WTC11 (cell line): ENCODE measurements around the gene TMEM176A. TPM values are rescaled to one million over a fixed set of nuclear protein-coding genes. Genes with fewer than 3 reads are reported as not detected.

Experiments used
- ATAC-seq: fragments of 200-7000 bp; cut with Tn5 transposase; 2 replicates; pipeline ENCODE4 v1.10.0; 2021; ENCODE audit warnings: mild to moderate bottlenecking, moderate library complexity
- CTCF ChIA-PET: fragments of 300-600 bp; sonication (Branson Sonifier 250); formaldehyde crosslinking; loops from one replicate; lab custom pipeline; 2021; ENCODE audit warnings: antibody characterized with exemption; lab: Charles Lee
- POLR2A ChIA-PET: fragments of 350-600 bp; sonication (Branson Sonifier 250); formaldehyde crosslinking; loops from one replicate; lab custom pipeline; 2021; ENCODE audit warnings: antibody characterized with exemption; lab: Charles Lee
- DNase-seq: peaks from one replicate; pipeline ENCODE4 v3.0.0; 2021; ENCODE audit warnings: low spot score
- H3K27ac Mint-ChIP-seq: 2 replicates; pipeline ENCODE4 v1.8.0; 2021; ENCODE audit warnings: mixed read lengths
- H3K27me3 Mint-ChIP-seq: 2 replicates; pipeline ENCODE4 v1.8.0; 2021; ENCODE audit warnings: low read depth, mild to moderate bottlenecking, moderate library complexity, mixed read lengths
- H3K36me3 Mint-ChIP-seq: 2 replicates; pipeline ENCODE4 v1.8.0; 2021; ENCODE audit warnings: mixed read lengths
- H3K4me1 Mint-ChIP-seq: 2 replicates; pipeline ENCODE4 v1.8.0; 2022; ENCODE audit warnings: mixed read lengths
- H3K4me3 Mint-ChIP-seq: 2 replicates; pipeline ENCODE4 v1.8.0; 2021; ENCODE audit warnings: mild to moderate bottlenecking, moderate library complexity, mixed read lengths
- H3K9me3 Mint-ChIP-seq: 2 replicates; pipeline ENCODE4 v1.8.0; 2021; ENCODE audit warnings: mixed read lengths
- ATF1 ChIP-seq: sonication (generic); formaldehyde crosslinking; IDR thresholded peaks from 2 replicates; pipeline ENCODE4 v1.8.1; 2023; ENCODE audit warnings: mild to moderate bottlenecking, moderate library complexity, missing genetic modification reagents
- CREB1 ChIP-seq: sonication (generic); formaldehyde crosslinking; IDR thresholded peaks from 2 replicates; pipeline ENCODE4 v1.8.0; 2023; ENCODE audit warnings: mild to moderate bottlenecking, missing genetic modification reagents
- CTCF ChIP-seq: fragments of 200-600 bp; IDR thresholded peaks from 2 replicates; pipeline ENCODE4 v1.8.0; 2022; ENCODE audit warnings: antibody characterized with exemption
- FOXJ3 ChIP-seq: sonication (generic); formaldehyde crosslinking; IDR thresholded peaks from 2 replicates; pipeline ENCODE4 v1.9.0; 2021; ENCODE audit warnings: missing genetic modification reagents, mild to moderate bottlenecking, borderline replicate concordance
- GTF2I ChIP-seq: fragments of 250-450 bp; sonication (Bioruptor Pico); conservative IDR thresholded peaks from 2 replicates; pipeline ENCODE4 v1.4.0; 2021; ENCODE audit warnings: mild to moderate bottlenecking
- MXD4 ChIP-seq: fragments of 250-450 bp; sonication (Bioruptor Pico); IDR thresholded peaks from 2 replicates; pipeline ENCODE4 v1.8.0; 2021; ENCODE audit warnings: mild to moderate bottlenecking, moderate library complexity, borderline replicate concordance
- RELA ChIP-seq: sonication (generic); formaldehyde crosslinking; IDR thresholded peaks from 2 replicates; pipeline ENCODE4 v1.8.1; 2022; ENCODE audit warnings: missing genetic modification reagents, mild to moderate bottlenecking, borderline replicate concordance
- USF1 ChIP-seq: sonication (generic); formaldehyde crosslinking; IDR thresholded peaks from 2 replicates; pipeline ENCODE4 v1.8.0; 2022; ENCODE audit warnings: mild to moderate bottlenecking, missing genetic modification reagents
- ZNF416 ChIP-seq: fragments of 250-450 bp; sonication (Bioruptor Pico); IDR thresholded peaks from 2 replicates; pipeline ENCODE4 v1.9.0; 2021; ENCODE audit warnings: mild to moderate bottlenecking, inconsistent platforms
- ZNF425 ChIP-seq: fragments of 250-450 bp; sonication (Bioruptor Pico); conservative IDR thresholded peaks from 2 replicates; pipeline ENCODE4 v1.9.0; 2021; ENCODE audit warnings: mild to moderate bottlenecking
- ZNF512 ChIP-seq: sonication (generic); formaldehyde crosslinking; IDR thresholded peaks from 2 replicates; pipeline ENCODE4 v1.8.1; 2022; ENCODE audit warnings: missing genetic modification reagents, borderline replicate concordance
- total RNA-seq: library from RNA; stranded (reverse); gene quantifications from 3 replicates; pipeline ENCODE4 v1.2.3, GENCODE V29; 2021
- TF ChIP-seq, protein P1 (sequence below): fragments of 250-450 bp; sonication (Bioruptor Pico); IDR thresholded peaks from 2 replicates; pipeline ENCODE4 v2.1.2; 2022; ENCODE audit warnings: mild to moderate bottlenecking, moderate library complexity
- TF ChIP-seq, protein P2 (sequence below): sonication (generic); formaldehyde crosslinking; IDR thresholded peaks from 2 replicates; pipeline ENCODE4 v1.8.1; 2022; ENCODE audit warnings: low read depth, missing genetic modification reagents, borderline replicate concordance
- TF ChIP-seq, protein P3 (sequence below): fragments of 250-450 bp; sonication (Bioruptor Pico); IDR thresholded peaks from 2 replicates; pipeline ENCODE4 v1.8.0; 2021; ENCODE audit warnings: mild to moderate bottlenecking
- TF ChIP-seq, protein P4 (sequence below): sonication (generic); formaldehyde crosslinking; IDR thresholded peaks from 2 replicates; pipeline ENCODE4 v1.8.0; 2022; ENCODE audit warnings: mild to moderate bottlenecking, missing genetic modification reagents
- TF ChIP-seq, protein P5 (sequence below): fragments of 250-450 bp; sonication (Bioruptor Pico); IDR thresholded peaks from 2 replicates; pipeline ENCODE4 v1.9.0; 2021; ENCODE audit warnings: moderate library complexity, mild to moderate bottlenecking, inconsistent platforms, borderline replicate concordance

Gene TMEM176A
- total RNA-seq, 1 experiment from 2014 or later, result 0.74 TPM

DNA sequence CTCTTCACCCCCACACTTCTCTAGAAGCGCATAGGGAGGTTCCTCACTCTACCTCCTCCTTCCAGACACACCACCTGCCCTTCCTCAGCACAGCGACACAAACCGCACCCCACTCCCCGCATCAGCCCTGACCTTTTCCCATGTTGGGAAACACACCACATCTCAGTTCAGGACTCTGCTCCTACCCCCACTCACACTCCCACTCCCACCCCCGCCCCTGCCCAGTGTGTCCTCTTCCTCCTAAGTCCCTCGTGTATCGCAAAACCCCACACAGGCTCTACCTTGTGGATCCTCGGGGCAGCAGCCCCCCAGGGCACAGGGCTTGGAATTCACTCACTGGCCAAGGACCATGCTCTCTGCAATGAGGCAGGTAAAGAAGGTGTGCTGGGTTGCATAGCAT, 47.5 kb downstream of the TMEM176A start (continued):
- TF ChIP-seq, protein P1, sequence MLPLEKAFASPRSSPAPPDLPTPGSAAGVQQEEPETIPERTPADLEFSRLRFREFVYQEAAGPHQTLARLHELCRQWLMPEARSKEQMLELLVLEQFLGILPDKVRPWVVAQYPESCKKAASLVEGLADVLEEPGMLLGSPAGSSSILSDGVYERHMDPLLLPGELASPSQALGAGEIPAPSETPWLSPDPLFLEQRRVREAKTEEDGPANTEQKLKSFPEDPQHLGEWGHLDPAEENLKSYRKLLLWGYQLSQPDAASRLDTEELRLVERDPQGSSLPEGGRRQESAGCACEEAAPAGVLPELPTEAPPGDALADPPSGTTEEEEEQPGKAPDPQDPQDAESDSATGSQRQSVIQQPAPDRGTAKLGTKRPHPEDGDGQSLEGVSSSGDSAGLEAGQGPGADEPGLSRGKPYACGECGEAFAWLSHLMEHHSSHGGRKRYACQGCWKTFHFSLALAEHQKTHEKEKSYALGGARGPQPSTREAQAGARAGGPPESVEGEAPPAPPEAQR (CRISPR knock-in tag), result no peak
- TF ChIP-seq GTF2I (no peak), FOXJ3 (CRISPR knock-in tag) (no peak), ZNF425 (CRISPR knock-in tag) (no peak), CREB1 (no peak)

GRCh38 chr7:150848561-150849115, 48.1 kb downstream of the TMEM176A start:
- DNase-seq, result no peak
- CTCF ChIA-PET, result no interaction called here
- TF ChIP-seq ATF1, result no peak
- TF ChIP-seq, protein P2, sequence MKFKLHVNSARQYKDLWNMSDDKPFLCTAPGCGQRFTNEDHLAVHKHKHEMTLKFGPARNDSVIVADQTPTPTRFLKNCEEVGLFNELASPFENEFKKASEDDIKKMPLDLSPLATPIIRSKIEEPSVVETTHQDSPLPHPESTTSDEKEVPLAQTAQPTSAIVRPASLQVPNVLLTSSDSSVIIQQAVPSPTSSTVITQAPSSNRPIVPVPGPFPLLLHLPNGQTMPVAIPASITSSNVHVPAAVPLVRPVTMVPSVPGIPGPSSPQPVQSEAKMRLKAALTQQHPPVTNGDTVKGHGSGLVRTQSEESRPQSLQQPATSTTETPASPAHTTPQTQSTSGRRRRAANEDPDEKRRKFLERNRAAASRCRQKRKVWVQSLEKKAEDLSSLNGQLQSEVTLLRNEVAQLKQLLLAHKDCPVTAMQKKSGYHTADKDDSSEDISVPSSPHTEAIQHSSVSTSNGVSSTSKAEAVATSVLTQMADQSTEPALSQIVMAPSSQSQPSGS (CRISPR knock-in tag), result no peak
- TF ChIP-seq MXD4 (CRISPR knock-in tag), result no peak
- TF ChIP-seq CTCF, result no peak
- TF ChIP-seq, protein P3, sequence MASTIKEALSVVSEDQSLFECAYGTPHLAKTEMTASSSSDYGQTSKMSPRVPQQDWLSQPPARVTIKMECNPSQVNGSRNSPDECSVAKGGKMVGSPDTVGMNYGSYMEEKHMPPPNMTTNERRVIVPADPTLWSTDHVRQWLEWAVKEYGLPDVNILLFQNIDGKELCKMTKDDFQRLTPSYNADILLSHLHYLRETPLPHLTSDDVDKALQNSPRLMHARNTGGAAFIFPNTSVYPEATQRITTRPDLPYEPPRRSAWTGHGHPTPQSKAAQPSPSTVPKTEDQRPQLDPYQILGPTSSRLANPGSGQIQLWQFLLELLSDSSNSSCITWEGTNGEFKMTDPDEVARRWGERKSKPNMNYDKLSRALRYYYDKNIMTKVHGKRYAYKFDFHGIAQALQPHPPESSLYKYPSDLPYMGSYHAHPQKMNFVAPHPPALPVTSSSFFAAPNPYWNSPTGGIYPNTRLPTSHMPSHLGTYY (CRISPR knock-in tag), result no peak
- TF ChIP-seq, protein P4, sequence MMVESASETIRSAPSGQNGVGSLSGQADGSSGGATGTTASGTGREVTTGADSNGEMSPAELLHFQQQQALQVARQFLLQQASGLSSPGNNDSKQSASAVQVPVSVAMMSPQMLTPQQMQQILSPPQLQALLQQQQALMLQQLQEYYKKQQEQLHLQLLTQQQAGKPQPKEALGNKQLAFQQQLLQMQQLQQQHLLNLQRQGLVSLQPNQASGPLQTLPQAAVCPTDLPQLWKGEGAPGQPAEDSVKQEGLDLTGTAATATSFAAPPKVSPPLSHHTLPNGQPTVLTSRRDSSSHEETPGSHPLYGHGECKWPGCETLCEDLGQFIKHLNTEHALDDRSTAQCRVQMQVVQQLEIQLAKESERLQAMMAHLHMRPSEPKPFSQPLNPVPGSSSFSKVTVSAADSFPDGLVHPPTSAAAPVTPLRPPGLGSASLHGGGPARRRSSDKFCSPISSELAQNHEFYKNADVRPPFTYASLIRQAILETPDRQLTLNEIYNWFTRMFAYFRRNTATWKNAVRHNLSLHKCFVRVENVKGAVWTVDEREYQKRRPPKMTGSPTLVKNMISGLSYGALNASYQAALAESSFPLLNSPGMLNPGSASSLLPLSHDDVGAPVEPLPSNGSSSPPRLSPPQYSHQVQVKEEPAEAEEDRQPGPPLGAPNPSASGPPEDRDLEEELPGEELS, result no peak
- no peak for TF ChIP-seq ZNF512 (CRISPR knock-in tag)
- TF ChIP-seq, protein P5, sequence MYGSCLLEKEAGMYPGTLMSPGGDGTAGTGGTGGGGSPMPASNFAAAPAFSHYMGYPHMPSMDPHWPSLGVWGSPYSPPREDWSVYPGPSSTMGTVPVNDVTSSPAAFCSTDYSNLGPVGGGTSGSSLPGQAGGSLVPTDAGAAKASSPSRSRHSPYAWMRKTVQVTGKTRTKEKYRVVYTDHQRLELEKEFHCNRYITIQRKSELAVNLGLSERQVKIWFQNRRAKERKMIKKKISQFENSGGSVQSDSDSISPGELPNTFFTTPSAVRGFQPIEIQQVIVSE (CRISPR knock-in tag), result no peak
- TF ChIP-seq ZNF425 (CRISPR knock-in tag), result no peak
- TF ChIP-seq USF1, result no peak
- TF ChIP-seq ZNF416 (CRISPR knock-in tag), result no peak
- no peak for TF ChIP-seq RELA (CRISPR knock-in tag)

More at GRCh38 chr7:150848561-150849115, 48.1 kb downstream of the TMEM176A start:
- no peaks in the 10 kb centered on the region for H3K36me3 Mint-ChIP-seq
- POLR2A ChIA-PET, result no interaction called here
- no peak overlapping the region for H3K4me3 Mint-ChIP-seq
- H3K27ac Mint-ChIP-seq, result no peak overlapping the region
- peaks cover 5% of the 10 kb centered on the region for H3K27me3 Mint-ChIP-seq
- peaks cover 8% of the 10 kb centered on the region for H3K4me1 Mint-ChIP-seq
- no peaks in the 10 kb centered on the region for H3K9me3 Mint-ChIP-seq
- ATAC-seq, result no peak
